GM21786 (cell line): Measurements from ENCODE around the gene CYREN.
"Not testable (repeated sequence)": the region's sequence is repeated elsewhere in the genome, so short reads cannot be mapped to it uniquely, and the experiment has no call there.

Experiments
- ATAC-seq: cut with Tn5 transposase; IDR thresholded peaks from one replicate; pipeline ENCODE4 v1.9.1; 2021; ENCODE audit not compliant: unreplicated experiment

CYREN gene

DNA sequence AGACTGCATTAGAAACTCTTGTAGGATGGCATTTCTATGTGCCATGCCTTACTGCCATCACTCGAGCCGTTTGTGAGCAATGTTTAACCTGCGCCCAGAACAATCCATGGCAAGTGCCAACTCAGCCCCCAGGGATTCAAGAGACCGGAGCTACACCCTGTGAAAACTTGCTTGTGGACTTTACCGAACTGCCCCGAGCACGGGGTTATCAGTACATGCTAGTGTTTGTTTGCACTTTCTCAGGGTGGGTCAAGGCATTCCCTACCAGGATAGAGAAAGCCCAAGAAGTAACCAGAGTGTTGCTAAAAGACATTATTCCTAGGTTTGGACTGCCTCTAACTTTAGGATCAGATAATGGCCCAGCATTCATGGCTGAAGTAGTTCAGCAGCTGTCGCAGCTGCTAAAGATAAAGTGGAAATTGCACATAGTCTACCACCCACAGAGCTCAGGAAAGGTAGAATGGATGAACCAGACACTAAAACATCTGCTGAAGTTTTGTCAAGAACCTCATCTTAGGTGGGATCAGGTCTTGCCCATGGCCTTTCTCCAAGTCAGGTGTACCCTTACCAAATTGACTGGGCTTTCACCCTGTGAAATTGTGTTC is 8.9 kb upstream of the CYREN start:
- no peak for ATAC-seq

- no peak for ATAC-seq
Measured at GRCh38 chr7:135178364-135178763, 7.9 kb upstream of the CYREN start.

- no peak for ATAC-seq
Measured at GRCh38 chr7:135177028-135177696, 6.7 kb upstream of the CYREN start.

DNA sequence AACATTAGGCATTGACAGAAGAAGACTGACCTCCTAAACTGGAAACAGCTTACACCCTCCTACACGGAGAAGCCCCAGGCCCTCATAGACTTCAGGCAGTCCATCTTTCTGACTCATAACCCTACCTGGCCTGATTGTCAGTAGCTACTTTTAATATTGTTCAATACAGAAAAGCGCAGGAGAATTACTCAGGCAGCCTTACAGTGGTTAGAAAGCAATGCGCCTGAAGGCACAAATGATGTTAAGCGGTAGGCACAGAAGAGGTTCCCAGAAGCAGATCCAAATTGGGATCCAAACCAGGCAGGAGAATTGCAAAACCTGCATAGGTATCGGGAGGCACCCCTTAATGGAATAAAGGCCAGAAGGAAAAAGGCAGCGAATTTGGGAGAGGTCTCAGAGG is 5.4 kb upstream of the CYREN start:
- no peak for ATAC-seq

GRCh38 chr7:135174941-135175340 is 4.4 kb upstream of the CYREN start:
- no peak for ATAC-seq

DNA sequence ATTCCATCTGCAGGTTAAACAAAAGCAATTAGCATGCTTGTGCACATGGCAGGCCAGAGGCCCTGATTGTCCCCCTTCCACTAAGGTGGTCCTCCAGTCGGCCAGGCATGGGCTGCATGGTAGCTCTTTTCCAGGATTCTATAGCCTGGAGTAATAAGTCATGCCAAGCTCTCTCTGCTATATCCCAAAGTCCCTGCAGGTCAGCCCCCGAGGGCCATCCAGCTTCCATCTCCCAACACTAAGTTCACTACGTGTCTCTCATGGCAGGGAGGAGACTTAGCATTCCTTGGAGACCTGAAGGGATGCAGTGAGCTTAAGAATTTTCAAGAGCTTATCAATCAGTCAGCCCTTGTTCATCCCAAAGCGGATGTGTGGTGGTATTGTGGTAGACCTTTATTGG is 3.4 kb upstream of the CYREN start:
- not testable (repeated sequence) for ATAC-seq

- ATAC-seq, result not testable (repeated sequence)
Measured at GRCh38 chr7:135171581-135172291, 1.2 kb upstream of the CYREN start.

GRCh38 chr7:135170998-135171481 is 533 bp upstream of the CYREN start:
- peak; percentile 43 for ATAC-seq

DNA sequence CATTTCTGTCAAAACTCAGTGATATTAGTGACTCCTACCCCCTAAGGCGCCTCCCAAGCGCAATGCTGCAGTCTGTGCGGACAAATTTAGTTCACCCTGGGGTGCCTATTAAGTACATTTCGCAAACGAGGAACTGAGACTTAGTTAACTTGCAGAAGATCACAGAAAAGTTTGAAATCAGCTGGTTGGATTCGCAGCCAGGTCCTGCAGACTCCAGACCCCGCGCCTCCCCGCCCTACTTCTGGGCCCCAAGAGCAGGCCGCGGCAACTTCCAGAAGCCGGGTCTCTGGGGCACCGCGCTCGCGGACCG is 588 bp downstream of the CYREN start:
- peak; percentile 7 for ATAC-seq

GRCh38 chr7:135169141-135169963 is 1.2 kb downstream of the CYREN start:
- no peak for ATAC-seq

DNA sequence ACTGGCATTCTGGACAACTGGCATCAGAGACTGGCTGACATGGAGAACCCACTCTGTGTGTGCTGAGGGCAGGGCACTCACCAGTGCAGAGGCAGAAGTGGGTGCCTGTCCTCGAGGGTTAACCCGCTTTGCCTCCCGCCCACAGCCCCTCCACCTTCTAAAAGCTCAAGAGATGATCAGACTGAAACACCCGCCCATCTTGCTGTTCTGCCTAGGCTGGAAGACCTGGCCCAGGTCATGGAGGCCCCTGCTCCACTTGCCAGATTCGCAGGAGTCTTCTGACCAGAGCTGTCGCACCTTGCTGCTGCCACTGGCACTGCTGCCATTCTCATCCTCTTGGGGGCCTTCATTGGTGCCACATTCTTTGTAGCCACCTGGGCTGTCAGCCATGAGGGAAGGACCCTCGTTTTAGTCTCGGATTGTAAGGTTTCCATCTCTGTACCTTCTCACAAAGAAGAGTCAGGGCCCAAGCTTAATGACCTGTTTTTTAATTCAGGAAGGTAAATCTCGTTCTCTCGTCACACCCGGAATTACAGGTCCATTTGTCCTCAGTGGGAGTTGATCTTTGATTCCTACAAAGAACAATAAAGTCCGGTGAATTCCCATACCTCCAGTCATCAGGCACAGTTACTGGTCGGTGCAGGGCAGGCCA is 1.9 kb downstream of the CYREN start:
- ATAC-seq, result no peak

GRCh38 chr7:135168001-135168400 is 2.5 kb downstream of the CYREN start:
- ATAC-seq, result no peak

DNA sequence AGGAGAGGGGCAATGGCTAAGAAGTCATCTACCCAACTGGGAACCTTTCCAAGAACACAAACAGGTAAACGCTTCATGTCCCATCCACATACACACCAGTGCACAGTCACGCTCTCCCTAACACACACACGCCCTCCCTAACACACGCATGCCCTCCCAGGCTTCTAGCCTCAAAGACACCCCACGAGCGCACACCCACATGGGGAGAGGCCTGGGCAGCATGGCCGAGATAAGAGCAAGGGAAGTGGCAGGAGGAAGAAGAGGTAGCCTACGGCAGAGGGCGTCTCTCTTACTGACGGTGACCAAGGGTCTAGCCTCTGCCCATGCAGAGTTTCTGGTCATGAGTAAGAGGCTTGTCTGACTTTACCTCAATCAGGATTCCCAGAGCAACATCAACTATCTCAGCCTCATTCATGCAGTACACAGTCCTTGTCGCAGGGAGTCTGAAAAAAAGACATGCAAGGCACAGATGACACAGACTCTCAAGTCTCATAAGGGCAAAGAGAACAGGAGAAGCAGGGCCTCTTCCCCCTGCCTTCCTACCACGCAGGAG is 3.1 kb downstream of the CYREN start:
- ATAC-seq, result no peak

DNA sequence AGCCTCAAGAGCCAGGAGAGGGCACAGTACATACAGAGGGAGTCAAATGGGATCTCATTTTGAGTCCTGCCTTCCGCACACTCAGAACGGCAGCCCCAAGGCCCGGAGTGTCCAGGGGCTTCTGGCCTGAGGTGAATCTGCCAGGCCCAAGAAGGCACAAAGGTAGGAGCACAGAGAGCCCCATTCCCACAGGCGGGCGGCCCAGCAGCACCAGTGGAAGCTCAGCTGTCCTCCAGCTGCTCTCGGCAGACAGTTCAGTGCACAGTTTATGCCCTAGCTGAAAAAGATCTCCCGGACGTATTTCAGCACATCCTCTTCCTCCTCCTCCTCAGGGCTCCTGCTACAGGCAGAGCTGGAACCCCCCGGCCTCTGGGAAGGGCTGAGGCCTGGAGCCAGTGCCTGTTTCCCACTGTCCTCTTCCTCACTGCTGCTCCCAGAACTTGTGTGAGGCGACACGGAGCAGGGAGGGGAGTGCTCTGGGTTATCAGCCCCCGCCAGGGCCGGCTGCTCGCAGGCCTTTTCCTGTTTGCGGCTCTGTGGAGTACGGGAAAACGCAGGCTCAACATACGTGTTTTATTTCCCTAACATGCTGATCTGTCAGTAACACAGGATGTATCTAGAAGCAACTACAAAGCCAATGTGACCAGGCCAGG is 4.0 kb downstream of the CYREN start:
- ATAC-seq, result no peak

DNA sequence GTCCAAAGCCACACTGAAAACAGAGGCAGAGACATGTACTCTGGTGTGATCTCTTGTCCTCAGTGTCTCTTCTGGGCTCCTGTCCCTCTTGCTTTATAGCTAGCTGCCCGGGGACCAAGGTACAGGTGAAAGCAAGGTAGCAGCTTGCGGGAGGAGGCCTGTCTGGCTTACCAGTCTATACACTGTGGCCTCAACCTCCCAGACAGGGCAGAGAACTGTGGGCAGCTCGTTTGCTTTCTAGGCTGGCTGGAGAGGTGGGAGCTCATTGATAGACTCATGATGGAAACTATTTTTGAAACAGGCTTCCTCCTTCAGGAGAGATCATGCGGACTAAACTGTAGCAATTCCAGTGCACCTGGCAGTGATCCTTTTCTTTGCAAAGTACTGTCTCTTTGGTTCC is 4.6 kb downstream of the CYREN start:
- ATAC-seq, result no peak

DNA sequence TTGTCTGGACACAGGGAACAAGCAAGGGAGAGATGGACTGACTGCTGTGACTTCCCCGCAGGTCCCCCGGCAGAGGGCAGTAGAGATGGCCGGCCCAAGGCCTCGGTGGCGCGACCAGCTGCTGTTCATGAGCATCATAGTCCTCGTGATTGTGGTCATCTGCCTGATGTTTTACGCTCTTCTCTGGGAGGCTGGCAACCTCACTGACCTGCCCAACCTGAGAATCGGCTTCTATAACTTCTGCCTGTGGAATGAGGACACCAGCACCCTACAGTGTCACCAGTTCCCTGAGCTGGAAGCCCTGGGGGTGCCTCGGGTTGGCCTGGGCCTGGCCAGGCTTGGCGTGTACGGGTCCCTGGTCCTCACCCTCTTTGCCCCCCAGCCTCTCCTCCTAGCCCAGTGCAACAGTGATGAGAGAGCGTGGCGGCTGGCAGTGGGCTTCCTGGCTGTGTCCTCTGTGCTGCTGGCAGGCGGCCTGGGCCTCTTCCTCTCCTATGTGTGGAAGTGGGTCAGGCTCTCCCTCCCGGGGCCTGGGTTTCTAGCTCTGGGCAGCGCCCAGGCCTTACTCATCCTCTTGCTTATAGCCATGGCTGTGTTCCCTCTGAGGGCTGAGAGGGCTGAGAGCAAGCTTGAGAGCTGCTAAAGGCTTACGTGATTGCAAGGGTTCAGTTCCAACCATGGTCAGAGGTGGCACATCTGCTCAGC is 6.0 kb downstream of the CYREN start:
- ATAC-seq, result no peak

- no peak for ATAC-seq
Measured at GRCh38 chr7:135162382-135163001, 8.0 kb downstream of the CYREN start.

- ATAC-seq, result no peak
Measured at GRCh38 chr7:135161669-135162068, 8.8 kb downstream of the CYREN start.
